Neuron (in vitro differentiated cells): ENCODE measurements around the gene METRNL.
A peak's percentile ranks its signal among the peaks of the same experiment; 100 is the strongest.

Experiments
- H2AFZ ChIP-seq: one replicate; pipeline ENCODE4 v1.6.1; 2013; ENCODE audit warnings: low read depth, mild to moderate bottlenecking, inconsistent platforms, low read length, moderate library complexity
- H3K27me3 ChIP-seq: one replicate; pipeline ENCODE4 v1.6.1; 2013; ENCODE audit warnings: low read length; ENCODE audit not compliant: insufficient read depth
- H3K36me3 ChIP-seq: one replicate; pipeline ENCODE4 v1.6.1; 2013; ENCODE audit warnings: low read length; ENCODE audit not compliant: insufficient read depth
- H3K4me1 ChIP-seq: one replicate; pipeline ENCODE4 v1.6.1; 2013; ENCODE audit warnings: low read length; ENCODE audit not compliant: insufficient read depth
- H3K4me3 ChIP-seq: 2 replicates; pipeline ENCODE4 v1.5.1; 2013; ENCODE audit warnings: mild to moderate bottlenecking, low read length, moderate library complexity
- H3K9me3 ChIP-seq: one replicate; pipeline ENCODE4 v1.6.1; 2013; ENCODE audit warnings: low read length

The METRNL gene

DNA sequence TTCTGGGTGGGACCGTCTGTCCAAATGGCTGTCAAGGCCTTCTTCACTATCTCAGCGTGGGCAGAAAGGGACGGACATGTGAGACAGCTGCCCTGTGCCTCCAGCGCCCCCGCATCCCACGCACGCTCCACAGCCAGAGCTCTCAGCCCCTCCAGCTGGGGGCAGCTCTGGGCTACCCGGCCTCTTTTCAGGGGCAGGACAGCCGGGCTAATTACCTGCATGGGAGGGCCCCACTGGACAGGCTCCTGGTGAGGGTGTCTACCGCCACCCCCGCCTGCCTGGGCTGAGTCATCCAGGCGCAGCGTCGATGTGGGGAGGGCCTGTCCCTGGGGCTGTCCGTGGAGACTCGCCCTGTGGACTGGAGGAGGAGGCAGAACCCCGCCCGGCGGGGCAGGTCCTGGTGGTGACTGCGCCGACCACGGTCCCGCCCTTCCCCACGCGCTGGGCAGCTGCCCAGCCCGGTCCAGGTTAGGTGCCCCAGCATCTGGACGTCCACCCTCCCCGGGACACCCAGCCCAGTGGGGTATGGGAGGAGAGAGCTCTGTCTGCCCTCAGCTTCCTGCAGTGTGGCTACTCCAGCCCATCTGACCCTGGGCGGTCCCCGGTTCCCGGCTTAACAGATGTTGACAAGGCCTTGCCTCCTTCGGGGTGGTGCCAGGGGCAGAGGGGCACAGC is 5.9 kb upstream of the METRNL start:
- Histone ChIP-seq H3K9me3 (peaks cover 6% of the 10 kb centered on the region), H3K4me1 (peaks cover 28% of the 10 kb centered on the region), H2AFZ (no peak overlapping the region), H3K27me3 (peaks cover 27% of the 10 kb centered on the region), H3K36me3 (no peaks in the 10 kb centered on the region), H3K4me3 (no peak overlapping the region)

- peaks cover 27% of the 10 kb centered on the region for H3K27me3 ChIP-seq
- H3K4me3 ChIP-seq = no peak overlapping the region
- peaks cover 32% of the 10 kb centered on the region for H3K4me1 ChIP-seq
- H2AFZ ChIP-seq = no peak overlapping the region
- H3K36me3 ChIP-seq = no peaks in the 10 kb centered on the region
- peaks cover 6% of the 10 kb centered on the region for H3K9me3 ChIP-seq
Measured at GRCh38 chr17:83074486-83075223, 4.8 kb upstream of the METRNL start.

DNA sequence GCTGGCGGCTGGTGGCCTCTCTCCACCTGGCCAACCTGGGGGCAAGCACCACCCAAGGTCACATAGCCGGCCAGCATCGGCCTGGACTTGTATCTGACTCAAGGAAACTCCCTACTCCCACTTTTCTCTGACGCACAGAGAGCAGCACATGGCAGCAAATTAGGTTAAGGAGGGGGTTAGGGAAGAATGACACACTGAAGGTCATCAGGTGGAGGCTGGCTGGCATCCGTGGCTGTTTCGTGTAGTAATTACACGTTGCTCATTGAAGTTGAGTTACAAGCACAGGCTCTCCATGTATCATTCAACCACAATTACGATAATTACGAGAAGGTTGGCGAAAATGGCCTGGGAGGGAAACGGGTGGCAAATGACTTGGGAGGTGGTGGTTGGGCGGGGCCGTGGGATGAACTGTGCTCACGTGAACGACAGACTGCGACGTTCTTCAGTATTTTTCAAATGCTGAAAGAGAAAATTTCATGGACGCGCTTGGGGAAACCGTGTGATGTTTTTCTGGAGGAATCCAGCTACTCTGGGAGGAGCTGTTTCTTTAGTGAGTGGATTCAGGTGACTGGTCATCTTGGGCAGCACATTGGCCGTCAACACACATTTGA is 4.0 kb upstream of the METRNL start:
- H3K36me3 ChIP-seq = no peaks in the 10 kb centered on the region

GRCh38 chr17:83076938-83077337 is 2.5 kb upstream of the METRNL start:
- Histone ChIP-seq H2AFZ (no peak overlapping the region), H3K4me3 (no peak overlapping the region), H3K4me1 (peaks cover 21% of the 10 kb centered on the region), H3K36me3 (no peaks in the 10 kb centered on the region), H3K27me3 (peaks cover 27% of the 10 kb centered on the region), H3K9me3 (peaks cover 6% of the 10 kb centered on the region)

More for the DNA sequence above, 4.0 kb upstream of the METRNL start:
- no peak overlapping the region for H3K4me3 ChIP-seq
- H3K27me3 ChIP-seq = peaks cover 27% of the 10 kb centered on the region
- peaks cover 25% of the 10 kb centered on the region for H3K4me1 ChIP-seq
- peaks cover 6% of the 10 kb centered on the region for H3K9me3 ChIP-seq
- H2AFZ ChIP-seq = no peak overlapping the region

DNA sequence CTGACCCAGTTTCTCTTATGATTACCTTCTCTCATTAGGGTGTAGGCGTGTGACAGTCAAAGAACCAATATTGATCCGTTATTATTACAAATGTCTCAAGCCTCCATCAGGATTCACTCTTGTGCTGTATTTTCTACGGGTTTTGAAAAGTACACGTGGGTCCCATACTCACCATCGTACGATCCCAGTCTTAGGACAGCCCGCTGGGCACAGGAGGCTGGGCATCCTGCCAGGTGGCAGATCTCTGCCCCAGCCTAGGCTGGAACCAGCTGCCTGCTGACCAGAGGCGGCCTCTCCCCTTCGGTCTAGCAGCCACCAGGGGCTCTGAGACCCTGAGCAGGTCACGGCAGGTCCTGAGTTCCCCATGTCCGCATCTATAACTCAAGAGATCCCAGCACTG is 2.0 kb upstream of the METRNL start:
- Histone ChIP-seq H2AFZ (no peak overlapping the region), H3K4me1 (peaks cover 18% of the 10 kb centered on the region), H3K9me3 (peaks cover 6% of the 10 kb centered on the region), H3K4me3 (no peak overlapping the region), H3K36me3 (no peaks in the 10 kb centered on the region), H3K27me3 (peaks cover 27% of the 10 kb centered on the region)

- Histone ChIP-seq H3K9me3 (peaks cover 6% of the 10 kb centered on the region), H3K4me3 (no peak overlapping the region), H3K4me1 (peaks cover 18% of the 10 kb centered on the region), H3K36me3 (no peaks in the 10 kb centered on the region), H3K27me3 (peaks cover 27% of the 10 kb centered on the region), H2AFZ (no peak overlapping the region)
Measured at GRCh38 chr17:83077939-83078338, 1.5 kb upstream of the METRNL start.

- H3K4me3 ChIP-seq = peak overlapping the region; percentile 55
- peaks cover 27% of the 10 kb centered on the region for H3K27me3 ChIP-seq
- no peaks in the 10 kb centered on the region for H3K36me3 ChIP-seq
- peaks cover 6% of the 10 kb centered on the region for H3K9me3 ChIP-seq
- H3K4me1 ChIP-seq = peaks cover 24% of the 10 kb centered on the region
- peak overlapping the region; percentile 95 for H2AFZ ChIP-seq
Measured at GRCh38 chr17:83078378-83079351, 744 bp upstream of the METRNL start.

DNA sequence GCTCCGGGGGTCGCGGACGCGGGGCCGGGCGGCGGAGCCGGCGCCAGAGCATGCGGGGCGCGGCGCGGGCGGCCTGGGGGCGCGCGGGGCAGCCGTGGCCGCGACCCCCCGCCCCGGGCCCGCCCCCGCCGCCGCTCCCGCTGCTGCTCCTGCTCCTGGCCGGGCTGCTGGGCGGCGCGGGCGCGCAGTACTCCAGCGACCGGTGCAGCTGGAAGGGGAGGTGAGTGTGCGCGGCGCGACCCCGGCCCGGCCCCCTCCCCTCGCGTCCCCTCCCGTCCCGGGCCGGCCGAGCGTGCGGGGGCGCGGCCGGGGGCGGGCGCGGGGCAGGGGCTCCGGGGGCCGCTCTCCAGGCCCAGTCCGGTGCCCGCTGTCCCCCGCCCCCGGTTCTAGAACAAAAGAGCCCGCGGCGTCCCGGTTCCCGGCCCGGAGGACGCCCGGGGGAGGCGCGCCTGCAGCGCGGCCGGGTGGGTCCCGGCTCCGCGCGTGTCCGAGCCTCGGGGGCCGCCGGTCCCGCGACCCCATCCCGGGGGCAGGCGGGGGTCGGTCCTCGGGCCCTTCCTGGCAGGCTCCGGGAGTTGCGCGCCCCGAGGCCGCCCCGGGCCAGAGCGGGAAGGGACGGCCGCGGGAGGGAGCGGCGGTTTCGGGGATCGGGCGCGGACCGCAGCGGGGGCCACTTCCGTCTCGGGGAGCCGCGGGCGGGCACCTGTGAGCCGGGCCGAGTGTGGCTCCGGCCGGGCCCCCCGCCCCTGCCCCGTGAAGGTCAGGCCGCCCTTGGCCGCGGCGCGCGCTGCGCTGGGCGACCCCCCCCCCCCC is 563 bp downstream of the METRNL start:
- Histone ChIP-seq H3K4me3 (peak overlapping the region; percentile 56), H3K36me3 (no peaks in the 10 kb centered on the region), H3K27me3 (peaks cover 23% of the 10 kb centered on the region), H3K9me3 (peaks cover 6% of the 10 kb centered on the region), H3K4me1 (peaks cover 28% of the 10 kb centered on the region), H2AFZ (no peak overlapping the region)

DNA sequence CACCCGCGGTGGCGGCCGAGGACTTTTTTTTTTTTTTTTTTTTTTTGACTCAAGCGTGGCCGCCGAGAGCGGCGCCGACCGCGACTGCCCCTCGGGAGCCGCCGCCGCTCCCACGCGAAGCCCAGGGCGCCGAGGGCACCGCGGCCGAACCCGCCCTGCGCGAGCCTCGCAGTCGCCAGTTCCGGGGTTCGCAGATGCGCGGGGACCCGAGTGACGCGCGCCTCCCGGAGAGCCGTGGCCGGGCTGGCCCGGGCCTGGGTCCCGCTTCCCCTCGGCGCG is 1.1 kb downstream of the METRNL start:
- peak overlapping the region; percentile 56 for H3K4me3 ChIP-seq
- H2AFZ ChIP-seq = no peak overlapping the region
- H3K9me3 ChIP-seq = peaks cover 6% of the 10 kb centered on the region
- H3K36me3 ChIP-seq = no peaks in the 10 kb centered on the region
- H3K4me1 ChIP-seq = peaks cover 28% of the 10 kb centered on the region
- H3K27me3 ChIP-seq = peaks cover 22% of the 10 kb centered on the region

- peak overlapping the region; percentile 24 for H2AFZ ChIP-seq
- no peaks in the 10 kb centered on the region for H3K36me3 ChIP-seq
- peaks cover 6% of the 10 kb centered on the region for H3K9me3 ChIP-seq
- peaks cover 22% of the 10 kb centered on the region for H3K27me3 ChIP-seq
- peak overlapping the region; percentile 56 for H3K4me3 ChIP-seq
- peaks cover 28% of the 10 kb centered on the region for H3K4me1 ChIP-seq
Measured at GRCh38 chr17:83080858-83081683, 1.7 kb downstream of the METRNL start.

DNA sequence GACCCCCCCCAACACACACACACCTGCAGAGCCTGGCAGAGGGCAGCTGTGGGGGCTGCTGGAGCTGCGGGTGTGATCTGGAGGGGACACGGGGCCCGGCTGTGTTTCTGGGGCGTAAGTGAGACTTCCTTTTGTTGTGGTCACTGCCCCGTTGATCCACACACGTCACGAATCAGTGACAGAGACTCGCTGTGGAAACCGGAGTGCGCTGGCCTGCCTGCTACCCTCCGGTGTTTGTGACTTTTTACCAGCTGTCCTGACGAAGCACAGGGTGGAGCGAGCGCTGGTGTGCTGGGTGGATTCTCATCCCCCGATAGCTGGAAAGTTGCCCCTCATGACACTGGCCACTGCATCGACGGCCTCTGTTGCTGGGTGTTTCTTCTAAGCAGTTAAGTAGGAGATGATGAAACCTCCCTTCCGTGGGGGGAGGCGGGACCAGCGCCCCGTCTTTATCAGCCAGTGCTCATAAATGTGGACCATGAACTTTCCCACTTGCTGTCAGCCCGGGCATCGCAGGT is 2.3 kb downstream of the METRNL start:
- Histone ChIP-seq H3K36me3 (no peaks in the 10 kb centered on the region), H3K9me3 (peaks cover 3% of the 10 kb centered on the region), H3K4me1 (peaks cover 28% of the 10 kb centered on the region), H3K4me3 (peak overlapping the region; percentile 56), H3K27me3 (peaks cover 16% of the 10 kb centered on the region), H2AFZ (no peak overlapping the region)
